IgD-negative memory B cell (primary cell): ENCODE results near the gene VWA3B. TPM values are rescaled to one million over a fixed set of nuclear protein-coding genes. Genes with fewer than 3 reads are reported as not detected.
"Not testable (repeated sequence)": the region's sequence is repeated elsewhere in the genome, so short reads cannot be mapped to it uniquely, and the experiment has no call there.

Experiments
- H3K27ac Mint-ChIP-seq, 3 donors: one replicate each; pipeline ENCODE4 v1.8.0; 2020 to 2022; ENCODE audit warnings: mild to moderate bottlenecking in 3 of 3, mixed read lengths in 3 of 3, moderate library complexity in 1 of 3
- H3K27me3 Mint-ChIP-seq: one replicate; pipeline ENCODE4 v1.8.0; 2021; ENCODE audit warnings: mixed read lengths
- H3K36me3 Mint-ChIP-seq: one replicate; pipeline ENCODE4 v1.8.0; 2020; ENCODE audit warnings: mild to moderate bottlenecking, mixed read lengths
- H3K4me1 Mint-ChIP-seq, 3 donors: one replicate each; pipeline ENCODE4 v1.8.0; 2020 to 2022; ENCODE audit warnings: mixed read lengths in 3 of 3, mild to moderate bottlenecking in 1 of 3
- H3K4me3 Mint-ChIP-seq, 4 donors: one replicate each; pipeline ENCODE4 v1.8.0; 2020 to 2022; ENCODE audit warnings: mild to moderate bottlenecking in 4 of 4, mixed read lengths in 4 of 4, moderate library complexity in 3 of 4
- H3K9me3 Mint-ChIP-seq, 3 donors: one replicate each; pipeline ENCODE4 v1.8.0; 2020 to 2021; ENCODE audit warnings: mixed read lengths in 3 of 3, mild to moderate bottlenecking in 1 of 3
- polyA plus RNA-seq: library from polyadenylated mRNA; unstranded; fragments of 300-500 nt; fragmentation: Illumina TruSeq; gene quantifications from one replicate; pipeline ENCODE4 v1.2.3, GENCODE V29; 2021

VWA3B gene
- polyA plus RNA-seq, 1 donor from 2014 or later = not detected

- H3K36me3 Mint-ChIP-seq = no peaks in the 10 kb centered on the region
- no peaks in the 10 kb centered on the region for H3K27me3 Mint-ChIP-seq
- no peak overlapping the region for H3K4me3 Mint-ChIP-seq
- no peaks in the 10 kb centered on the region for H3K9me3 Mint-ChIP-seq
- peaks cover 0 to 3% (median 0%) of the 10 kb centered on the region in 3 donors for H3K4me1 Mint-ChIP-seq
- no peak overlapping the region for H3K27ac Mint-ChIP-seq
Observed at GRCh38 chr2:98070081-98070480, 16.9 kb upstream of the VWA3B start.

DNA sequence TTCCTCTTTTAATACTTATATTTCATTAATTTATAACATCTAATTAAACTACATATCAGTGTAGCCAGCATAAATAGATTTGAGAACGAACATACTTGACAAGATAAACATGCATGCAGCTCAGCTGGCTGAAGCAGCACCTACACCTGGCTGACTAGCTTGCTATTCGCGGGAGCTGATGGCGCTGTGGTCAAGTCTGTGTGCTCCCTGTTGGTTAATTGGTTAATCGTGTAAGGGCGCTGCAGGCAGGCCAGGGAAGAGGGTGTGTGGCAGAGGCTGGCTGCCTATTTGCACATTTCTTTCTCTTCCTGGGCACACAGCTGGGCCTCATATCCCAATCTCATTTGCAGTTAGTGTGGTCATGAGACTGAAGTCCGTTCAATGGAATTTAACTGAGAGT, 14.5 kb upstream of the VWA3B start:
- no peaks in the 10 kb centered on the region for H3K4me1 Mint-ChIP-seq

GRCh38 chr2:98078701-98079100, 8.3 kb upstream of the VWA3B start:
- no peaks in the 10 kb centered on the region for H3K36me3 Mint-ChIP-seq
- H3K4me3 Mint-ChIP-seq = no peak overlapping the region
- no peaks in the 10 kb centered on the region for H3K9me3 Mint-ChIP-seq
- H3K27ac Mint-ChIP-seq = no peak overlapping the region
- peaks cover 5% of the 10 kb centered on the region for H3K27me3 Mint-ChIP-seq
- H3K4me1 Mint-ChIP-seq = peaks cover 9 to 12% (median 10%) of the 10 kb centered on the region in 3 donors

More for the DNA sequence above, 14.5 kb upstream of the VWA3B start:
- H3K27ac Mint-ChIP-seq = no peak overlapping the region
- H3K9me3 Mint-ChIP-seq = no peaks in the 10 kb centered on the region
- no peaks in the 10 kb centered on the region for H3K36me3 Mint-ChIP-seq
- H3K4me3 Mint-ChIP-seq = no peak overlapping the region
- H3K27me3 Mint-ChIP-seq = no peaks in the 10 kb centered on the region

GRCh38 chr2:98084151-98084868, 2.7 kb upstream of the VWA3B start:
- Mint-ChIP-seq H3K4me1 (peaks cover 28 to 32% (median 32%) of the 10 kb centered on the region in 3 donors), H3K27me3 (peaks cover 9% of the 10 kb centered on the region), H3K27ac (peak overlapping the region in 1 of 3 donors; percentile 71), H3K36me3 (no peaks in the 10 kb centered on the region), H3K9me3 (no peaks in the 10 kb centered on the region), H3K4me3 (peak overlapping the region in 2 of 4 donors; percentile 27 to 92)

DNA sequence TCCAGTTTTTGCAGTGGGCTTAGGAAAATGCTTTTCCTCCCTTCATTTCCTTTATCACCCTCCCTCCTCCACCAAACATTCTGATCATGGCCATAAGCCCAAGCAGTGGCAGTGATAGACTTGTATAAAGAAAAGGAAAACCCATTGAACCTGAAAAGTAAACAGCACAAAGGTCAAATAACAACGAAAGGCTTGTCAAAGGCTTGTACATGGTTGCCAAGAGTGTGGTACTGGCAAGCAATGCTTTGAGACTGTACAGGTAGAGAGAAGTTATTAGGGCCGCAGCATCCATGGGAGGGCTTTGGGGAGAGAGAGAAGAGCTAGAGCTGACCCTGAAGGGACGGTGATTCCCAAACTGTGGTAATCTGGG, 2.1 kb upstream of the VWA3B start:
- H3K4me1 Mint-ChIP-seq = peaks cover 28 to 32% (median 32%) of the 10 kb centered on the region in 3 donors
- peak overlapping the region in 1 of 4 donors; percentile 92 for H3K4me3 Mint-ChIP-seq
- H3K27me3 Mint-ChIP-seq = peaks cover 9% of the 10 kb centered on the region
- no peaks in the 10 kb centered on the region for H3K9me3 Mint-ChIP-seq
- no peaks in the 10 kb centered on the region for H3K36me3 Mint-ChIP-seq
- H3K27ac Mint-ChIP-seq = peak overlapping the region in 1 of 3 donors; percentile 71

DNA sequence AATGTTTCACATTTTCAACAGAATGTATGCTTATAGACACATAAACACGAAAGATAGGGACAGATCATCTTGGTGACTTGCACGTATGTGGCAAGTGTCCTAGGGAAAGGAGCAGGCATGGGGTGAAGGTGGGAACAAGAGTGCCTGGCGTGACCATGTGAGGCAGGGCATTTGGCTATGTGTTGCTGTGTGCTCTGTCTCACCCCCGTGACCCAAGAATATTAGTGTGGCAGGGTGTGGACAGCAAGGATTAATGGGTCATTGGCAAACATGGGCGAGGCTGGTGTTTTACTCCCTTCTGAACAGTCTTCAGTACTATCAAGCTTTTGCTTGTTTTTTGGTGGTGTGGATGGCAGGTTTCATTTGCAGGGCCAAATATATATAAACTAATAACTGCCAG, 1.3 kb upstream of the VWA3B start:
- H3K4me3 Mint-ChIP-seq = peak overlapping the region in 1 of 4 donors; percentile 92
- no peaks in the 10 kb centered on the region for H3K9me3 Mint-ChIP-seq
- peak overlapping the region in 1 of 3 donors; percentile 8 for H3K27ac Mint-ChIP-seq
- H3K4me1 Mint-ChIP-seq = peaks cover 28 to 35% (median 31%) of the 10 kb centered on the region in 3 donors
- H3K27me3 Mint-ChIP-seq = peaks cover 9% of the 10 kb centered on the region
- H3K36me3 Mint-ChIP-seq = no peaks in the 10 kb centered on the region

GRCh38 chr2:98087447-98088020, 567 bp downstream of the VWA3B start:
- Mint-ChIP-seq H3K4me1 (peaks cover 18 to 29% (median 23%) of the 10 kb centered on the region in 3 donors), H3K27me3 (peaks cover 9% of the 10 kb centered on the region), H3K36me3 (no peaks in the 10 kb centered on the region), H3K4me3 (peak overlapping the region; percentile 79 to 92 (median 88)), H3K27ac (peak overlapping the region; percentile 68 to 94 (median 80)), H3K9me3 (no peaks in the 10 kb centered on the region)

- Mint-ChIP-seq H3K4me3 (peak overlapping the region; percentile 3 to 92 (median 29)), H3K4me1 (peaks cover 17 to 25% (median 23%) of the 10 kb centered on the region in 3 donors), H3K27ac (peak overlapping the region; percentile 68 to 94 (median 80)), H3K27me3 (peaks cover 5% of the 10 kb centered on the region), H3K36me3 (no peaks in the 10 kb centered on the region), H3K9me3 (no peaks in the 10 kb centered on the region)
Observed at GRCh38 chr2:98088261-98088660, 1.3 kb downstream of the VWA3B start.

DNA sequence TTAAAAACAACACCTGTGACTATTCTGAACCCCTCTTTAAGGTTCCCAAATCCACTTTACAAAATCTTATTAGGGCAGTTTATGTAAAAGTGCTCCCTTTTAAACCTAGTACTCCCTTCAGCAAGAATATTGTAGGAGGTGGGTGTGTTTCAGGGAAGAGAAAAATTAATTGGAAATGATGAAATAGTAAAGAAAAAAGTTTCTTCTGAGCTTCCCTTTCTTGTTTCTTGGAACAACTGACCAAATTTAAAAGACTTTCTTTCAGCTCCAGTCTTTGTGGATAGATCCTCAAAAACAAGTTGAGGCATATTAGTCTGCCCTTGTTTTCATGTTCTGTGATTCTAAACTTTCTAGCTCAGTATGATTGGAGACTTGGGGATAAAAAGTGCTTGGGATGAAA, 3.0 kb downstream of the VWA3B start:
- Mint-ChIP-seq H3K27me3 (peaks cover 4% of the 10 kb centered on the region), H3K36me3 (no peaks in the 10 kb centered on the region), H3K4me1 (peaks cover 13 to 23% (median 20%) of the 10 kb centered on the region in 3 donors), H3K9me3 (peaks cover 0 to 6% (median 0%) of the 10 kb centered on the region in 3 donors), H3K4me3 (no peak overlapping the region), H3K27ac (no peak overlapping the region)

DNA sequence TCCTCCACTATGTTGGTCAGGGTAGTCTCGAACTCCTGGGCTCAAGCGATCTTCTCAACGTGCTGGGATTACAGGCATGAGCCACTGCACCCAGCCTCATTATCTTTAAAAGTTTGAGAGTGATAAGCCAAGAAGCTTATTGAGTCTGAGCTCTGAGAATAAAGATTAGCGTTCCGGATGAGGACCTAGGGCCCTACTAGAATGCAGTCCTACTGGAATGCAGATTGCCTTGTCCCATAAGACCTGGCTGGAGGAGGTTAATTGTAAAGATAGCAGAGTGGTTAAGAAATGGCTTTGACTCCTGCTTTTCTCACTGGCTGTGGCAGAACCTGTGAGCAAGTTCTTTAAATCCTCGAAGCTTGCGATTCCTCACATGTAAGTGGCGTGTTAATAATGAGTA, 4.0 kb downstream of the VWA3B start:
- no peak overlapping the region for H3K27ac Mint-ChIP-seq
- H3K36me3 Mint-ChIP-seq = no peaks in the 10 kb centered on the region
- peaks cover 2% of the 10 kb centered on the region for H3K27me3 Mint-ChIP-seq
- peaks cover 13 to 20% (median 20%) of the 10 kb centered on the region in 3 donors for H3K4me1 Mint-ChIP-seq
- peaks cover 3 to 12% (median 3%) of the 10 kb centered on the region in 3 donors for H3K9me3 Mint-ChIP-seq
- H3K4me3 Mint-ChIP-seq = no peak overlapping the region

GRCh38 chr2:98091738-98092137, 4.8 kb downstream of the VWA3B start:
- Mint-ChIP-seq H3K27ac (no peak overlapping the region), H3K9me3 (peaks cover 5 to 14% (median 7%) of the 10 kb centered on the region in 3 donors), H3K36me3 (peaks cover 2% of the 10 kb centered on the region), H3K4me1 (peaks cover 9 to 20% (median 15%) of the 10 kb centered on the region in 3 donors), H3K4me3 (no peak overlapping the region), H3K27me3 (no peaks in the 10 kb centered on the region)

DNA sequence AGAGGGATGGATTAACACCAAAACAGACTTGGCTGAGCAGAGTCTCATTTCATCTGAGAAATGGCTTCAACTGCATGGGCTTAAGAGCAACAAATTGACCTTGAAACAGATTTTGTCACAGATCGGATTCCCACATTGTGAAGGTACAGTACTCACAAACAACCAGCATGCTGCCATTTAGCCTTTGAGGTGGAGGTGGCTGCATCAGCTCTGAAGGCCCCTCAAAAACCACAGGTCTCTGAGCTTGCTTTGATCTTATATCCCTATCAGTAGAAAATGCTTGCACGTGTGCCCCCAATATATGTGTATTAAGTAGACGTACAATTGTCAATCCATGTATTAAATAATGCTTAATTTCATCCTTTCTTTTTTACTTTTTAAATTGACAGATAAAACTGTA, 6.2 kb downstream of the VWA3B start:
- Mint-ChIP-seq H3K27ac (no peak overlapping the region), H3K36me3 (peaks cover 2% of the 10 kb centered on the region), H3K9me3 (peaks cover 7 to 18% (median 12%) of the 10 kb centered on the region in 3 donors), H3K27me3 (no peaks in the 10 kb centered on the region), H3K4me3 (no peak overlapping the region), H3K4me1 (peaks cover 1 to 8% (median 3%) of the 10 kb centered on the region in 3 donors)

GRCh38 chr2:98093611-98094010, 6.6 kb downstream of the VWA3B start:
- Mint-ChIP-seq H3K27ac (no peak overlapping the region), H3K27me3 (no peaks in the 10 kb centered on the region), H3K4me1 (peaks cover 0 to 3% (median 0%) of the 10 kb centered on the region in 3 donors), H3K36me3 (peaks cover 2% of the 10 kb centered on the region), H3K4me3 (no peak overlapping the region), H3K9me3 (peaks cover 7 to 22% (median 12%) of the 10 kb centered on the region in 3 donors)

DNA sequence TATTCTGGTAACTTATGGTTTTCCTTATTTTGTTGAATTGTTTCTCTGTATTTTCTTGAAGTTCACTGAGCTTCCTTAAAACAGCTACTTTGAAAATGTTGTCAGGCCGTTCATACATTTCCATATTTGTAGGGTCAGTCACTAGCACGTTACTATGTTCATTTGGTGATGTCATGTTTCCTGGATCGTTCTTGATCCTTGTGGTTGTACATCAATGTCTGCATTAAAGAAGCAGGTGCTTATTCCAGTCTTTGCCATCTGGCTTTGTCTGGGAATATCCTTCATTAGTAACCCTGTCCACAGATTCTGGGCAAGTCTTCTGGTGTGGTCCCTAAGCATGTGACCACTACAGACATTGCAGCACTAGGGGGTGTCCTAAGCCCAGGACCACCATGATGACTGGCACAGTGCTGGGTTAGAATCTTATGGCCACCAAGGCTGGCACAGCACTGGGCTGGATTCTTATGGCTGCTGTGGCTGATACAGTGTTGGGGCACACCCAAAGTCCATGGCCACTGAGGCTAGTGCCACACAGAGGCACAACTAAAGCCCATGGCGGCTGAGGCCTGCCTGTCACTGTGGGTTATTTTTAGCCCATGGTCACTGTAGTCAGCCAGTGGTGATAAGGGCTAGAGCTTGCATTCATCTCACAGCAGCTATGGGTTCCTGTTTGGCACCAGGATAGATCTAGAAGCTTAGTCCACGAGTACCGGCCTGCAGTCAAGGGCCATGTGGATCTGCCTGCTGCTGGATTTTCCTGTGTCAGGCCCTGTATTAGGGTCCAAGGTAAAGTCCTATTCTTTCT, 13.2 kb downstream of the VWA3B start:
- no peaks in the 10 kb centered on the region for H3K27me3 Mint-ChIP-seq
- H3K4me3 Mint-ChIP-seq = no peak overlapping the region
- H3K9me3 Mint-ChIP-seq = peaks cover 10 to 27% (median 14%) of the 10 kb centered on the region in 3 donors
- no peak overlapping the region for H3K27ac Mint-ChIP-seq
- H3K36me3 Mint-ChIP-seq = peaks cover 2% of the 10 kb centered on the region
- no peaks in the 10 kb centered on the region for H3K4me1 Mint-ChIP-seq

GRCh38 chr2:98102315-98102714, 15.3 kb downstream of the VWA3B start:
- H3K36me3 Mint-ChIP-seq, H3K4me3 Mint-ChIP-seq, H3K27me3 Mint-ChIP-seq, H3K4me1 Mint-ChIP-seq, H3K27ac Mint-ChIP-seq: not testable (repeated sequence)
- peaks cover 3 to 19% (median 7%) of the 10 kb centered on the region in 3 donors for H3K9me3 Mint-ChIP-seq
